ENCODE data around the gene CCDC14. TPM values are rescaled to one million over a fixed set of nuclear protein-coding genes. Genes with fewer than 3 reads are reported as not detected.

The CCDC14 gene
- total RNA-seq, 2 donors from 2014 or later, result 23.1 to 38.2 TPM

- H3K27me3 ChIP-seq, result no peaks in the 10 kb centered on the region
- no peaks in the 10 kb centered on the region for H3K9me3 ChIP-seq
- no peak overlapping the region for H3K4me3 ChIP-seq
- WGBS, 2 donors, result 93 to 98% methylated on average over 9 of the region's 9 CpGs
- no peak for TF ChIP-seq CTCF (IDR thresholded peaks at IDR 0.05)
- no peak for TF ChIP-seq POLR2A (IDR thresholded peaks at IDR 0.05)
- peaks cover 0 to 1% of the 10 kb centered on the region in 2 donors for H3K36me3 ChIP-seq (replicated peaks in 1 of 2; ENCODE audit: insufficient read depth in 1 of 2, low read depth in 2 of 2)
- DNase-seq (no peak), ATAC-seq (no peak)
- H3K27ac ChIP-seq, result no peak overlapping the region
- intact Hi-C loops (cut with DNase I), result no loop called here
- H3K4me1 ChIP-seq, result no peaks in the 10 kb centered on the region
These were observed 31.7 kb downstream of the CCDC14 start for GRCh38 chr3:123929325-123929724.

DNA sequence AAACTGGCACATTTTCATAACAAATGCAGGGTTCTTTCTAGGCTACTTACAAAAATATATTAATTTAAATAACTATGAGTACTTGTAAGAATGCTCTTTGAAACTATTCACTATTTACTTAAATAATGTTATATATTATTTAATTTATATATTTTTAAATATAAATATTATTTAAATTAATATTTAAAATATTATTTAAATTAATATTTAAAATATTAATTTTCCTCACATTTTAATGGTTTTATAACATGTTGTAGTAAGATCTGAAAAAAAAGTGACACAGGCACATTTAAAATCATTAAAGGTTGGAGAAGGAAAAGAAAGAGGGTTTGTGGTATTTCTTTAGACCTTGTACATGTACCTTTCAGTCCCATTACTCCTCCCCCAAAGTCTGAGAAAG, 34.6 kb downstream of the CCDC14 start:
- DNase-seq (no peak), ATAC-seq (no peak)
- intact Hi-C loops (cut with DNase I), result no loop called here
- no peaks in the 10 kb centered on the region for H3K9me3 ChIP-seq
- no peak for TF ChIP-seq CTCF (IDR thresholded peaks at IDR 0.05)
- no peak for TF ChIP-seq POLR2A (IDR thresholded peaks at IDR 0.05)
- peaks cover 0 to 1% of the 10 kb centered on the region in 2 donors for H3K36me3 ChIP-seq (replicated peaks in 1 of 2; ENCODE audit: insufficient read depth in 1 of 2, low read depth in 2 of 2)
- no peaks in the 10 kb centered on the region for H3K27me3 ChIP-seq
- H3K27ac ChIP-seq, result no peak overlapping the region
- no peaks in the 10 kb centered on the region for H3K4me1 ChIP-seq
- no peak overlapping the region for H3K4me3 ChIP-seq

DNA sequence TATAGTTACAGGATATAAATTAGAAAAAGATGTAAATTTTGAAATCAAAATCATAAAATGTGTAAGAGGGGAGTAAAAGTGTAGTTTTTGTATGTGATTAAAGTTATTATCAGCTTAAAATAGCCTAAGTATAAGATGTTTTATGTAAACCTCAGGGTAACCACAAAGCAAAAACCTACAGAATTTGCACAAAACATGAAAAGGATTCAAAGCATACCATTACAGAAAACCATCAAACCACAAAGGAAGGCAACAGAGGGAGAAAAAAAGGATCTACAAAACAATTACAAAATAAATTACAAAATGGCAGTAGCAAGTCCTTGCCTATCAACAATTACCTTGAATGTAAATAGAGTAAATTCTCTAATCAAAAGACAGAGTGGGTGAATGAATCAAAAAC, 40.2 kb downstream of the CCDC14 start:
- H3K9me3 ChIP-seq, result no peaks in the 10 kb centered on the region
- intact Hi-C loops (cut with DNase I), result no loop called here
- ATAC-seq (no peak), DNase-seq (no peak)
- TF ChIP-seq POLR2A (IDR thresholded peaks at IDR 0.05) (no peak), CTCF (IDR thresholded peaks at IDR 0.05) (no peak)
- H3K4me3 ChIP-seq, result no peak overlapping the region
- H3K27ac ChIP-seq, result no peak overlapping the region
- H3K36me3 ChIP-seq (replicated peaks in 1 of 2; ENCODE audit: insufficient read depth in 1 of 2, low read depth in 2 of 2), result no peaks in the 10 kb centered on the region
- H3K27me3 ChIP-seq, result no peaks in the 10 kb centered on the region
- no peaks in the 10 kb centered on the region for H3K4me1 ChIP-seq

GRCh38 chr3:123920383-123920782, 40.6 kb downstream of the CCDC14 start:
- no peak for ATAC-seq
- Histone ChIP-seq H3K27me3 (no peaks in the 10 kb centered on the region), H3K4me3 (no peak overlapping the region), H3K36me3 (replicated peaks in 1 of 2; ENCODE audit: insufficient read depth in 1 of 2, low read depth in 2 of 2) (no peaks in the 10 kb centered on the region), H3K27ac (no peak overlapping the region), H3K9me3 (no peaks in the 10 kb centered on the region), H3K4me1 (no peaks in the 10 kb centered on the region)
- DNase-seq, result no peak
- WGBS, 2 donors, result 85 to 95% methylated on average over 1 of the region's 1 CpG
- no peak for TF ChIP-seq POLR2A (IDR thresholded peaks at IDR 0.05)
- TF ChIP-seq CTCF (IDR thresholded peaks at IDR 0.05), result no peak
- intact Hi-C loops (cut with DNase I), result no loop called here

- ATAC-seq (no peak), DNase-seq (no peak)
- Histone ChIP-seq H3K27ac (no peak overlapping the region), H3K27me3 (no peaks in the 10 kb centered on the region), H3K36me3 (replicated peaks in 1 of 2; ENCODE audit: insufficient read depth in 1 of 2, low read depth in 2 of 2) (no peaks in the 10 kb centered on the region), H3K9me3 (no peaks in the 10 kb centered on the region), H3K4me1 (no peaks in the 10 kb centered on the region), H3K4me3 (no peak overlapping the region)
- intact Hi-C loops (cut with DNase I), result no loop called here
- TF ChIP-seq CTCF (IDR thresholded peaks at IDR 0.05) (no peak), POLR2A (IDR thresholded peaks at IDR 0.05) (no peak)
- 87 to 89% methylated on average over 3 of the region's 3 CpGs for WGBS, 2 donors
These were observed 41.7 kb downstream of the CCDC14 start for GRCh38 chr3:123919353-123919752.
